B cell (primary cell): ENCODE results near the gene OCA2. TPM values are rescaled to one million over a fixed set of nuclear protein-coding genes. Genes with fewer than 3 reads are reported as not detected.

ENCODE experiments used
- ATAC-seq: fragments of 200-7000 bp; cut with Tn5 transposase; one replicate; pipeline ENCODE4 v1.10.0; 2021; ENCODE audit warnings: low read depth, mild to moderate bottlenecking, moderate number of reproducible peaks, moderate library complexity
- CTCF ChIA-PET: fragments of 350-600 bp; sonication (Branson Sonifier 250); formaldehyde crosslinking; loops from one replicate; lab custom pipeline; 2021; ENCODE audit warnings: antibody characterized with exemption, inconsistent platforms; lab: Charles Lee
- POLR2A ChIA-PET: fragments of 350-600 bp; sonication (Branson Sonifier 250); formaldehyde crosslinking; loops from one replicate; lab custom pipeline; 2021; ENCODE audit warnings: antibody characterized with exemption; lab: Charles Lee
- DNase-seq: peaks from one replicate; pipeline ENCODE4 v3.0.0; 2013
- H2AFZ ChIP-seq: 2 replicates; pipeline ENCODE4 v1.6.1; 2012; ENCODE audit warnings: mild to moderate bottlenecking, low read depth, low read length; ENCODE audit not compliant: insufficient read depth, poor library complexity, severe bottlenecking
- H3K27ac ChIP-seq, 2 donors: 1 replicate in 1 of 2; 2 replicates in 1 of 2; pipeline ENCODE4 v1.5.1; 2012 to 2013; ENCODE audit warnings: low read length in 2 of 2, mild to moderate bottlenecking in 2 of 2, moderate library complexity in 1 of 2
- H3K27me3 ChIP-seq, 4 experiments: fragments of 200-600 bp in 1 of 4; sonication (generic) in 1 of 4; replicated peaks in 1 of 4; 1 replicate in 2 of 4; 2 replicates in 2 of 4; pipeline versions ENCODE4 v1.6.1 to v1.7.0; 2013 to 2016; ENCODE audit warnings: low read length in 3 of 4, mild to moderate bottlenecking in 2 of 4, mixed read lengths in 1 of 4, moderate library complexity in 1 of 4; ENCODE audit not compliant: insufficient read depth in 4 of 4, control insufficient read depth in 3 of 4; ENCODE audit errors: control extremely low read depth in 1 of 4
- H3K36me3 ChIP-seq, 2 experiments: replicated peaks in 1 of 2; 1 replicate in 1 of 2; 2 replicates in 1 of 2; pipeline versions ENCODE4 v1.6.1 to v1.7.1; 2013; ENCODE audit warnings: low read length in 1 of 2; ENCODE audit not compliant: insufficient read depth in 2 of 2, control insufficient read depth in 1 of 2; ENCODE audit errors: control extremely low read depth in 1 of 2, extremely low read depth in 1 of 2
- H3K4me1 ChIP-seq, 2 donors: fragments of 200-600 bp in 1 of 2; sonication (generic) in 1 of 2; 1 replicate in 1 of 2; 2 replicates in 1 of 2; pipeline versions ENCODE4 v1.5.1 to v1.6.1; 2013 to 2017; ENCODE audit warnings: low read length in 2 of 2; ENCODE audit not compliant: control insufficient read depth in 2 of 2, insufficient read depth in 2 of 2
- H3K4me2 ChIP-seq: replicated peaks from 2 replicates; pipeline ENCODE3; 2012; ENCODE audit warnings: mild to moderate bottlenecking, low read depth, low read length; ENCODE audit not compliant: poor library complexity, severe bottlenecking
- H3K4me3 ChIP-seq, 5 experiments: fragments of 200-600 bp in 1 of 5; sonication (generic) in 1 of 5; 1 replicate in 3 of 5; 2 replicates in 2 of 5; pipeline versions ENCODE4 v1.5.1 to v1.7.0; 2011 to 2016; ENCODE audit warnings: low read length in 4 of 5, mild to moderate bottlenecking in 4 of 5, low read depth in 2 of 5, control low read depth in 1 of 5, moderate library complexity in 1 of 5; ENCODE audit not compliant: insufficient read depth in 1 of 5; ENCODE audit errors: control extremely low read depth in 1 of 5, extremely low read depth in 1 of 5
- H3K79me2 ChIP-seq: fragments of 200-600 bp; sonication (generic); one replicate; pipeline ENCODE4 v1.6.0; 2016; ENCODE audit warnings: low read length; ENCODE audit not compliant: control insufficient read depth, insufficient read depth
- H3K9ac ChIP-seq: fragments of 200-600 bp; sonication (generic); 2 replicates; pipeline ENCODE4 v1.6.1; 2017; ENCODE audit warnings: mild to moderate bottlenecking, low read length, moderate library complexity
- H3K9me3 ChIP-seq, 3 donors: one replicate each; pipeline versions ENCODE4 v1.6.1 to v1.7.1; 2013; ENCODE audit warnings: low read length in 2 of 3; ENCODE audit not compliant: control insufficient read depth in 2 of 3, insufficient read depth in 1 of 3; ENCODE audit errors: control extremely low read depth in 1 of 3
- H4K20me1 ChIP-seq: 2 replicates; pipeline ENCODE4 v1.6.0; 2012; ENCODE audit warnings: mild to moderate bottlenecking, low read length; ENCODE audit not compliant: insufficient read depth, control insufficient read depth, poor library complexity, severe bottlenecking
- H3K27ac Mint-ChIP-seq: one replicate; pipeline ENCODE4 v1.8.0; 2021; ENCODE audit warnings: mixed read lengths
- H3K27me3 Mint-ChIP-seq: one replicate; pipeline ENCODE4 v1.8.0; 2021; ENCODE audit warnings: mixed read lengths
- H3K4me1 Mint-ChIP-seq: one replicate; pipeline ENCODE4 v1.8.0; 2021; ENCODE audit warnings: mixed read lengths
- H3K4me3 Mint-ChIP-seq: one replicate; pipeline ENCODE4 v1.8.0; 2021; ENCODE audit warnings: mixed read lengths
- H3K9me3 Mint-ChIP-seq: one replicate; pipeline ENCODE4 v1.8.0; 2022; ENCODE audit warnings: mixed read lengths; ENCODE audit not compliant: insufficient read depth
- EZH2 ChIP-seq: IDR thresholded peaks from 2 replicates; pipeline ENCODE4 v1.6.1; 2012; ENCODE audit warnings: borderline replicate concordance, low read depth, mild to moderate bottlenecking, moderate library complexity, low read length; ENCODE audit not compliant: insufficient read depth, poor library complexity, severe bottlenecking
- WGBS: methylation state at CpG from one replicate; pipeline ENCODE4 v1.1.5; 2013; ENCODE audit warnings: missing lambda C conversion rate; ENCODE audit not compliant: insufficient coverage; 5-methylcytosine and 5-hydroxymethylcytosine counted together
- intact Hi-C: fragments of 100-400 bp; cut with micrococcal nuclease; formaldehyde crosslinking; loops from one replicate; pipeline ENCODE4 v1.10.0; 2022
- polyA plus RNA-seq: library from polyadenylated mRNA; depleted of rRNA; stranded (reverse); fragments of >200 nt; gene quantifications from 2 replicates; pipeline ENCODE4 v1.2.3, GENCODE V29; 2012
- total RNA-seq, 2 donors: library from RNA; stranded (reverse); fragments of 120-200 nt in 1 of 2; gene quantifications; 1 replicate in 1 of 2; 2 replicates in 1 of 2; pipeline versions ENCODE4 v1.2.3 to v1.2.4, GENCODE V29; 2013 to 2022
- TF ChIP-seq, protein P1 (sequence below): fragments of 200-600 bp; IDR thresholded peaks from one replicate; pipeline ENCODE4 v1.8.0; 2022; ENCODE audit warnings: antibody characterized with exemption, mild to moderate bottlenecking

Gene OCA2
- total and polyA plus RNA-seq, 2 donors (not counting 1 experiment from before 2014, with no cell fraction given): 0.12 TPM; not detected in 1

- H4K20me1 ChIP-seq: no peaks in the 10 kb centered on the region
- Mint-ChIP-seq H3K4me3 (no peak overlapping the region), H3K9me3 (peaks cover 9% of the 10 kb centered on the region), H3K27ac (no peak overlapping the region), H3K27me3 (no peaks in the 10 kb centered on the region), H3K4me1 (no peaks in the 10 kb centered on the region)
- no peak for ATAC-seq
- ChIA-PET CTCF (no interaction called here), POLR2A (no interaction called here)
- H3K4me3 ChIP-seq: no peak overlapping the region
- H3K4me2 ChIP-seq: no peak overlapping the region
- no peaks in the 10 kb centered on the region for H3K27me3 ChIP-seq
- H3K9me3 ChIP-seq: peaks cover 0 to 19% (median 0%) of the 10 kb centered on the region in 3 donors
- no peaks in the 10 kb centered on the region for H3K79me2 ChIP-seq
- no peak for TF ChIP-seq EZH2
- TF ChIP-seq, protein P1, sequence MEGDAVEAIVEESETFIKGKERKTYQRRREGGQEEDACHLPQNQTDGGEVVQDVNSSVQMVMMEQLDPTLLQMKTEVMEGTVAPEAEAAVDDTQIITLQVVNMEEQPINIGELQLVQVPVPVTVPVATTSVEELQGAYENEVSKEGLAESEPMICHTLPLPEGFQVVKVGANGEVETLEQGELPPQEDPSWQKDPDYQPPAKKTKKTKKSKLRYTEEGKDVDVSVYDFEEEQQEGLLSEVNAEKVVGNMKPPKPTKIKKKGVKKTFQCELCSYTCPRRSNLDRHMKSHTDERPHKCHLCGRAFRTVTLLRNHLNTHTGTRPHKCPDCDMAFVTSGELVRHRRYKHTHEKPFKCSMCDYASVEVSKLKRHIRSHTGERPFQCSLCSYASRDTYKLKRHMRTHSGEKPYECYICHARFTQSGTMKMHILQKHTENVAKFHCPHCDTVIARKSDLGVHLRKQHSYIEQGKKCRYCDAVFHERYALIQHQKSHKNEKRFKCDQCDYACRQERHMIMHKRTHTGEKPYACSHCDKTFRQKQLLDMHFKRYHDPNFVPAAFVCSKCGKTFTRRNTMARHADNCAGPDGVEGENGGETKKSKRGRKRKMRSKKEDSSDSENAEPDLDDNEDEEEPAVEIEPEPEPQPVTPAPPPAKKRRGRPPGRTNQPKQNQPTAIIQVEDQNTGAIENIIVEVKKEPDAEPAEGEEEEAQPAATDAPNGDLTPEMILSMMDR: no peak
- no peak overlapping the region for H2AFZ ChIP-seq
- intact Hi-C loops: no loop called here
- no peaks in the 10 kb centered on the region for H3K4me1 ChIP-seq
- 100% methylated on average over 1 of the region's 2 CpGs for WGBS
- no peak overlapping the region for H3K27ac ChIP-seq
- H3K9ac ChIP-seq: no peak overlapping the region
- H3K36me3 ChIP-seq: no peaks in the 10 kb centered on the region
- DNase-seq: no peak
Measured at GRCh38 chr15:27707257-27707656, 391.9 kb downstream of the OCA2 start.

GRCh38 chr15:27706300-27706699 is 392.8 kb downstream of the OCA2 start:
- H3K4me3 Mint-ChIP-seq: no peak overlapping the region
- CTCF ChIA-PET: no interaction called here

More at GRCh38 chr15:27706300-27706699, 392.8 kb downstream of the OCA2 start:
- 89% methylated on average over 3 of the region's 5 CpGs for WGBS
- H3K4me1 ChIP-seq: no peaks in the 10 kb centered on the region
- H4K20me1 ChIP-seq: no peaks in the 10 kb centered on the region
- TF ChIP-seq, protein P1: no peak
- TF ChIP-seq EZH2: no peak
- no peaks in the 10 kb centered on the region for H3K36me3 ChIP-seq
- intact Hi-C loops: no loop called here
- Mint-ChIP-seq H3K4me1 (no peaks in the 10 kb centered on the region), H3K27me3 (no peaks in the 10 kb centered on the region), H3K27ac (no peak overlapping the region), H3K9me3 (peaks cover 6% of the 10 kb centered on the region)
- no peak for ATAC-seq
- POLR2A ChIA-PET: no interaction called here
- H2AFZ ChIP-seq: no peak overlapping the region
- no peak overlapping the region for H3K4me2 ChIP-seq
- H3K4me3 ChIP-seq: no peak overlapping the region
- H3K27ac ChIP-seq: no peak overlapping the region
- DNase-seq: no peak
- no peaks in the 10 kb centered on the region for H3K27me3 ChIP-seq
- H3K9ac ChIP-seq: no peak overlapping the region
- H3K9me3 ChIP-seq: peaks cover 0 to 27% (median 0%) of the 10 kb centered on the region in 3 donors
- no peaks in the 10 kb centered on the region for H3K79me2 ChIP-seq
